LNCAP (cell line): ENCODE results near the gene ADPGK.

Experiments
- CTCF ChIP-seq: fragments of 450-650 bp; IDR thresholded peaks from 2 replicates; pipeline ENCODE4 v1.5.1; 2017; ENCODE audit warnings: mild to moderate bottlenecking

ADPGK gene

DNA sequence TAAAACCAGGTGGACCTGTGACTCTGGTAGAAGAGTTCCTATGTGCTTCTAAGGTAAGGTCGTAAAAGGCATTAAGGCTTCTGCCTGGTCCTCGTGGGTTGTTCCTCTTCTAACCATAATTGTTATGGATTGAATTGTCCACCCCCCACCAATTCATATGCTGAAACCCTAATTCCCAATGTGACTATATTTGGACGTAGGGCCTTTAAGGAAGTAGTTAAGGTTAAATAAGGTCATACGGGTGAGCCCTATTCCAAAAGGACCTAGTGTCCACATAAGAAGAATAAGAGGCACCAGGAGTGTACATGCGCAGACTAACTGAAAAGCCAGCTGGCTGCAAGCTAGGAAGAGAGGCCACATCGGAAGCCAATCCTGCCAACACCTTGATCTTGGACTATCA lies 1.9 kb downstream of the ADPGK start:
- no peak for TF ChIP-seq CTCF

GRCh38 chr15:72778796-72779195 lies 4.8 kb downstream of the ADPGK start:
- TF ChIP-seq CTCF, result no peak

DNA sequence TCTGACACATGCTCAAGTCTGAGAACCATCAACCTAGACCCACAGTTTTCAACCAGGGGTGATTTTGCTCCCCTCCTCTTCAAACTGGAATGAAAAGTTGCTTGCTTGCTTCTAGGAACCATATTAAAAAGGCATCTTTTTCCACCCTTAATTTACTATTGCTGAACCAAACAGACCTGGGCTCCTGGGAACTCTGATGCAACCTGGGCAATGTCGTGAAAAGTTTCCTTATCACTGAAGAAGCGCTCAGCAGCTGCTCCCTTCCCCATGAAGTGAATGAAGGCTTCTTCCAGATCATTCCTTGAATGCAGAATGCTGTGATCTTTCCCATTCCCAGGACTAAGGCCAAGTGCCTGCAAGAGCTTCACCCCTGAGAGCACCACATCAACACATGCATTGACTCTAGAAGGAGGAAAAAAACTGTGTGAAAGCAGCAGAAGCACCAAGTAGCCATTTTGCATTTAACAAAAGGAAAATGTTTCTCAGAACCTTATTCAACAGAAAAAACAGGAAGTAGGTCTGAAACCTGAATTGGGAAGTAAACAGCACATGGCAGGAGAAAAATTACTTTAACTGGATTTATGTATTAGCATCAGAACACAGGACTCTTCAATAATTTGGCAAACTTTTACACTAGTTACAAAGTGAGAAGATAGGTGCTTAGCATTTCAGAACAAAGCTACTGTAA lies 8.7 kb downstream of the ADPGK start:
- TF ChIP-seq CTCF, result no peak

DNA sequence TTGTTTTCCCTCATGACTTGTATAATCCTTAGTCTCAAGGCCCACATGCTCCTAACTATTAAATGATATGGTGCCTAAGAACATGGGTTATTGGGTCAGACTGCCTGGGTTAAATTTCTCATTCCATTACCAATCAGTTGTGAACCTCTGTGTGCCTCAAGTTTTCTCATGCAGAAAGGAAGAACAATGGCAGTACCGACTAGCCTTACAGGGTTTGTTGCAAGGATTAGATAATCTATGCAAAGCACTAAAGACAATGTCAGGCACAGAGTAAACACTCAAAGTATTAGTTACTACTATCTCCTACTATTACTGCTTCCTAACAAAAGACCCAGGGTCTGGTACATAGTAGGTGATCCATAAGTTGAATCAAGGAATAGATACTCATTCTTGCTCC lies 12.2 kb downstream of the ADPGK start:
- no peak for TF ChIP-seq CTCF

- TF ChIP-seq CTCF, result 0 out of 2 replicates have a peak, but pooled peaks have one; percentile 15
Measured at GRCh38 chr15:72770673-72771328, 12.8 kb downstream of the ADPGK start.

GRCh38 chr15:72766780-72767179 lies 16.8 kb downstream of the ADPGK start:
- TF ChIP-seq CTCF, result no peak

GRCh38 chr15:72766025-72766424 lies 17.5 kb downstream of the ADPGK start:
- no peak for TF ChIP-seq CTCF
